NCI-H2227 (cell line): ENCODE results near the gene UROC1.

Experiments
- DNase-seq: peaks from one replicate; lab custom pipeline; 2025; ENCODE audit not compliant: unreplicated experiment; lab: John Stamatoyannopoulos, UW

UROC1 gene

DNA sequence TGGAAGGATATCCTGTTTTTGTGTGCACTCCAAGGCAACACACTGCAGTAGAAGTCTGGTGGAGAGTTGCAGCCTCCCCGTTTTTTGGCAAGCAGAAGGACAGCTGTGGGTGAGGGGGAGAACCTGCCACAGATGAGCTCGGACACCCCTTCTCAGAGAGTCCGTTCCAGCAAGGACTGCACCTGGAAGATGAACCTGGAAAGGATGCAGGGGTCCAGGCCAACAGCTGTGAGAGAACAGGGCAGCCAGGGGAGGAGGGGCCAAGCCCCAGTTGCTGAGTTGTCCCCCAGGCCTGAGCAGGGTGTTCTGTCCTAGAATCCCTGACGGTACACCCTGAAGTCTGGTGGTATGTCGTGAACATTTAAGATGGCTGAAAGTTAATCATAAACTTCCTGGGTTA, 72.1 kb downstream of the UROC1 start:
- DNase-seq = no peak

DNA sequence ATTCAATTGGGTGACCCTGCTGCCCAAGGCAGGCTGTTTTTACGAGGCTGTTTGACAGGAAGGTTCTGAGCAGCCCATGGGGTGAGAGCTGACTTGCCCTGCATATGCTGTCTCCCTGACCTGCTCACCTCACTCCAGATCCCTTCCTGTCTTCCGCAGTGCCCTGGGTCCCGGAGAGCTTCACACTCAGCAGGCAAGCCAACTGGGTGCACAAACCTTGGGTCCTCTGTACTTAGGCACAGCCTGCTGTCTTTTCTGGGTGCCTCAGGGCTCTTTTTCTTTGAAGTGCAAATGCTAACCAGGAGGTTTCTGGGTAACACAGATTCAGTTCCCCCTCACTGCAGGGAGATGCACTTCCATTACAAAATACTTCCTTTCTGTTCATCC, 74.7 kb downstream of the UROC1 start:
- no peak for DNase-seq

DNA sequence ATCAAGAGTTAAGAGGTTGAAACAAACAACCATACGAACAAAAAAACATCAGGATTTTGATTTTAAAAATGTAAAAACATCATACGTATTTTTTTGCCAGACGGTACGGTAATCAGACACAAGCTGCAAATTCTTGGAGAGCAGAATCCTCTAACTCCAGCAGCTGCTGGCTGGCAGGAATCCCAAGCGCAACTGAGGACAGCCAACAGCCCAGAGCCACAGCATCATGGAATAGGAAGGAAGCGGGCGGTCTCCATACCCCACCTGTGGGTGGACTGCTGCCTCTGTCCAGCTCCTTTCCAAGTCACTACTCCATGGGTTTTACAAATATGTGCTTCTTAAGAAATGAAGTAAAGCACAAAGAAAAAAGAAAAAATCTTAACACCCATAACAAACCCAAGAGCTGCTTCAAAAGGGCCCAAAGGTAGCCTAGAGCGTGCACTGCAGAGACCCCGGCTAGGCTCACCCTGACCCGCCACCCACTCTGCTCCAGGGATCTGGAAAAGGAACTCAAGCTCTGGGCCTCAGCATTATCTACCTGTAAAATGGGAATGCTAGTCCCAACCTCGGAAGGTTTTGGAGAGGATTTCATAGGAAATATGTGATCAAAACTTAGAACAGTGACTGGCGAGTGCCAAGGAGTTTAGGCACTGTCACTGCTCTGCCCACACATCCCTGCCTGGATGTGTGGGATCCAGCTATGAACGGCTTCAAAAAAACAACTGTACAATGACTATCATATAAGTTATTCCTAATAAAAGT, 75.3 kb downstream of the UROC1 start:
- DNase-seq = no peak

DNA sequence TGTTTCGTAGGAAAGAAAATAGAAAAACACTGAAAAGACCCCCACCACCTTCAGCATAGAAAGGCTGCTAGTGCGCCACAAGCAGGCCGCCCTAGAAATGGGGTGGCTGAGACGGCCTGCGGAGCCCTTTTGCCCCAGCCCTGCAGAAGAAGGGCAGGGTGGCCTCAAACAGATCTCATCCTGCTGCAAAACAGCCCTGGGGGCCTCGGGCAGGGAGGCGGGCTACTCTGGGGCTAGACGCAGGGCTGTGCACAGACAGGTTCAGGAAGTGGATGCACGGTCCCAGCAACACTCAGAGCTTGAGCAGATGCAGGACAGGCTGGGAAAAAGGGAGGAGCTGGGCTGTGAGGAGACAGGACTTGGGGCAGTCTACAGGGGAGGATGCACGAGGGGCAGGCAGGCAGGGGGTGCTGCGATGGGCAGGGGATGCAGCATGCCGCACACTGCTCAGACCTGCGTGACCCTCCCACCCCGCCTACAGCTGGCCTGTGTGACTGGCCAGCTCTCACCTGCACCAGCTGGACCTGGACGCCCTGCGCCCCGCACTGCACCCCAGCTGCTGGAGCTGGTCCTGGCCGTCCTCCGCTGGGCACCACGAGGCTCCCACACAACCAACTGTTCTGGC, 76.2 kb downstream of the UROC1 start:
- DNase-seq = no peak

DNA sequence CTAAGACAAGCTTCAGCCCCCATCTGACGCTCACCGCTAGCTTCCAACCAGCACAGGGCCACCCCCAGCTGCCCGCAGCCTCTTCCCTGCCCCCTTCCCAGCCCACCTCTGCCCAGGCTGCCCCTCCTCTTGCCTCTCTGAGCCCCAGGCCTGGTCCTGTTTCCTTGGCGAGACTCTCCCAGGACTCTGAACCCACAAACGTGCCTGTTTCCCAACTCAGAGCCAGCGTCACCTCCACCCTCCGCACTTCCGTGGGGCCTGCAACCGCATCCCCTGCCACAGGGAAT, 76.9 kb downstream of the UROC1 start:
- DNase-seq = no peak

DNA sequence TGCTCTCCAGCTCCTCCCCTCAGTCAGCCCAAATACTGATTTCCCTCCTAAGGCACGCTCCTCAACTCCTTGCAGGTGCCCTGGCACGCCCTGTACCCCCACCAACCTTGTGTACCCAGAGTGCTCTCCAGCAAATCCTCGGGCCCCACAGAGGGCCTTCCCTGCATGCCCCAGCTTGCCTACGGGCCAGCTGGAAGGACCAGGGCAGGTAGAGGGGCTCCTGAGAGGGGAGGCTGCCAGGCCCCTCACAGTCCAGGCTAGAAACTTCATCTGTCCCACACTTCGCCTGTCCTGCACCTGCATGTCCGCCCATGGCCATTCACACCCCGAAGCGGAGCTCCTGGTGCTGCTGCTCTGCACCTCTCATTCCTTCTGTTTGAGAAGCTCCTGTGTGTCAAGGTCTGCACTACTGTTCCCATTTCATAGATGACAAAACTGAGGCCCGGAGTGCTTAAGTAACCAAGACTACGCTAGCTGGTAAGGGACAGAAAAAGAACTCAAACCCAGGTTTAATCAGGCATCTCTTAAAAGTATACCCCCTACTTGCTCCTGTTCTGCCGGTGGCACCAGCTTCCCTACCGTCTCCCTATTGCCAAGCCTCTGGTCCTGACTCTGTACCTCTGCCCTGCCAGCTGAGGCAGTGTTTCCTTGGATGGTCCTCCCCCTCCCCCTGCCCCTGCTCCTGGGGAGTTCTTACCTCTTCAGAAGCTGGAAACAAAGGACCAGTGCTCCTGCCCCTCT, 77.4 kb downstream of the UROC1 start:
- no peak for DNase-seq

DNA sequence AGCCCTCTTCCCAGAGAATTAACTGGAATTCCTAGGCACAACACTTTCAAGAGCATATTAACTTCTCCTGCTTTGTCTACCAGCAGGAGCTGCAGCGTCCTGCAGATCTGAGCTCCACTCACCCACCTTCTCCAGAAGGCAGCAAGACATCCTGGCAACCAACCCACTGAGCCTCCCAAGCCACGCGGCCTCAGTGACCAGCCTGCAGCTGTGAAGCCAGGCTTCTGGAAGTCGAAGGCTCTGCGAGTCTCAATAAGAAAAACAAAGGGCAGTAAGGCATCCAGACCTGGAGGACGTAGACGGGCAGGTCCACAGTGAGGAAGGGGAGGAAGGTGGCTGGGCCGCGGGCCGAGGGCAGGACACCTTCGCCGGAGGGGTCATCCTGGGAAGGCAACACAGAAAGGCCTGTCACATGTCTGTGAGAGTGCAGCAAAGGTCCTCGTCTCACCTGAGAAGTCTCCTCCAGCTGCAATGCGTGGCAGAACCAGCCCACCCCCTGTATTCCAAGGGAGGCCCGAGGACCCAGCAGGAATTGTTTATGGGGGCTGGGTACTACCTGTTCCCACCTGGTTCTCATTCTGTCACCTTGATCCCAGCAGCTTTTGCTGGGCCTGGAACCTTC, 78.1 kb downstream of the UROC1 start:
- DNase-seq = no peak

DNA sequence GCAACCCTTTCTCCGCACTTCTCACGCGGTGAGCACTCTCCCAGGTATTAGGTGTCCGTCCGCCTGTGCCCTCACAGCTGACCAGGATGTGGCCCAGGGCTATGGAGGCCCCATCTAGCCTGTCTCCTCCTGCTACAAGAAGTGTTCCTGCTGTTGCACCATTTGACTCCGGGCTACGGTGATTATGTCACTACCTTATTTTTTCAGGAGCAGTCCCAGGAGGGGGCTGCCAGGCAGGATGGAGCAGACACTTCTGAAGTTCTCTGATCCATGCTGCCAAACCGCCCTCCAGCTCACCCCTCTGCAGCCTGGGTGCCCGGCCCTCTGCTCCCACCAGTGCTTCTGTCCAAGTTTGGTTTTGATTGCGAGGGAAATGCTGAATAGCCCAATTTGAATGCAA, 78.8 kb downstream of the UROC1 start:
- no peak for DNase-seq

DNA sequence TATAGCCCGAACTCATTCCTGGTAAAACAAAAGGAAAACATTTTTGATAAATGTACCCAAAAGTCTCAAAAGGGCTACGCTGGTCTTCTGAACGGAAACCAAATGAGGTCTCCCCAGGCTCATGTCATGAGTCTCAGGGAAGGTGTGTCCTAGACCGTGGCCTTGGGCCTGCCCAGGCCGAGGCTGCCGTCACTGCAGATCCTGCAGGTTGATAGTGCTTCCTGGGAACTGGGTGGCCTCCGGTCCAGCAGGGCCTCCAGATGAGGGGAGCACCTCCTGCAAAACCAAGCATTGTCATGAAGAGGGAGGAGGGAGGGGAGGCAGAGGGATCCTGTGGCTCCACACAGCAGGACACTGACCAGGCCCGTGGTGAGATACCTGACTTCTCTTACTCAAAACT, 79.4 kb downstream of the UROC1 start:
- no peak for DNase-seq

DNA sequence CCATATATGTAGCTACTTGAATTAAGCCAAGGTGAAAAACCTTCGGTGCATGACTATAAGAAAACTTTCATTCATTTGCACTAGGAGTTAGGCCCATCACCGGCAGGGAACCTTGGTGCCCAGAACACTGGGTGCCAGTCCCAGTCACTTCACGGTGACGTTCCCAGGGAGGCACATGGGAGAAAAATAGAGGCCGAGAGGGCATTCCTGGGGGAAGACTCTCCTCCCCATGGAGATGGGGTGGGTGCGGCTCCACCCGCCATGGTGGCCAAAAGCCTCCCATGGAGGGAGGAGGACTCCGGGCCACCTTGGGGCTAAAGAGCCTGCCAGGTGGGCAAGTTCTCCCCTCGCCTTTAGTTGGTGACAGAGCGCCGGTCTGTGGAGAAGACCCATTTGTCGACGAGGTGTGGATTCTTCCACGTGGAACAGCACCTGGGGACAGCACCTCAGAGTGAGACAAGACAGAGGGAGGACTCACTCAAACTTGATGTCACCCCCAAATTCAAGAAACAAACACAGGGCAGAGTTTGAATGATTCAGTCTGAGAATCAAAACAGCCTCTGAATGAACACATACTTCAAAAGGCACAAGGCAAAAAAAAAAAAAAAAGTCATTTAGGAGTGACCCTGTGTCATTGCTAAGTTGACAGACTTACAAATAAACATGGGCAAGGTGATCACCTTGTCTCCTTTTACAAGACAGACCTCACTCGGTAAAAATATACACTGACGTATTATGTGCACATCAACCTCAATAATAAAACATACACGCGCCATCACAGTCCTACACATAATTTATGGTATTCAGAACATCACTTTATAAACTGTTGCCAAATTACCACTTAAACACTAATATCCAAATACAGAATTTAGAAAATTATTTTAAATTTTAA, 80.5 kb downstream of the UROC1 start:
- DNase-seq = no peak

DNA sequence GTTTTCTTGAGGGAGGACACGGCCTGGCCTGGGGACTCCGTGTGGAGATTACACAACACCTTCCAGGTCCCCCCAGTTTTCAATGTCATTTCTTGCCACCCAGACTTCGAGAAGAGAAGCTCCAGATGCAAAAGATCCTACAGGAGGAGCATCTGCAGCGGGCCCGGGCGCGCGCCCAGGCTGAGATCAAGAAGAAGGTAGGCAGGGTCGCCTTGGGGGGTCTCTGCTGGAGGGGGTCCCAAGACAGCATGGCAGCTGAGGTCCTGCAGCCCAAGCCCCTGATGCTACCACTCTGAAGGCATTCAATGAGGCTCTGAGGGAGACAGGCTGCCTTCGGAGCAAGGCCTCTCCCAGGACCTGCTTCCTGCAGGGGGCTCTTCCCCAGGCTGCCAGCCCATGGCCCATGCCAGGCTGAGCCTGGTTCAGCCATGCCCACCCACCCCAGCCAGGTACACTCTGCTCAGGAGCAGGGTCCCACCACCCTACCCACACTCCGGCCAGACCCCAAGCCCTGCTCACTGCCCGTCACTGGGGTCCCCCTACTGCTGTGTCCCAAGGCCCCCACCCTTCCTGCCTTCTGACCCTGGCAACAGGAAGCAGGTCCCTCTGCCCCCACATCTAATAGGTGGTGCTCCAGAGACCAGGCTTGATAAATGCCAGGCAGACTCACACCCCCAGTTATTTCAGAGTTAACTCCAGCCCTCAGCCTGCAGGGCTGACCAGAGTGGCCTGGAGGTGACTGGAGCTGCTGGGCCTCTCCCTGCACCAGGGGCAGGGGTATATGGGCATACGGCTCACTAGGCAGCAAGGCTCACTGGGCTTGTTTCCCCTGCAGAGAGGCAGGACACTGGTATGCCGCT, 81.9 kb downstream of the UROC1 start:
- no peak for DNase-seq

DNA sequence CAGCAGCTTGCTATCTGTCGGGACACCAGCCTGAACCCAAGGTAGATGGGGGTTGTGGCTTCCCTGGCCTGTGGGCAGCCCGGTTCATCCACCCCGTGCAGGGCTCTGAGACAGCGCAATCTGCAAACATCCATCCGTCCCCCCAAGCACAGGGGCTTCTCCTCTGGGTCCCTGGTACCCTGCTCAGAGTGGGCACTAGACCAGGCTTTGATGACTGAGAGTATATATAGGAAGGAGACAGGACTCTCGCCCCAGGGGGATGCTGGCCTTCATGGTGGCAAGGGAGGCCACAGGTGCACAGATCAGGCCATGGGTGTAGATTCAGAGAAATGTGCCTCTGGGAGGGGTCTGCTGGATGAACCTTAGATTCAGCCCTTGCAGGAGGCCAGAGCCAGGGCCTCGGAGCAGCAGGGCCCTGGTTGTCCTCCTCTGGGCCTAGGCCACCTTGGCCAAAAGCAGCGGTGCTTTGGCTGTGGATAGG, 82.6 kb downstream of the UROC1 start:
- DNase-seq = no peak

DNA sequence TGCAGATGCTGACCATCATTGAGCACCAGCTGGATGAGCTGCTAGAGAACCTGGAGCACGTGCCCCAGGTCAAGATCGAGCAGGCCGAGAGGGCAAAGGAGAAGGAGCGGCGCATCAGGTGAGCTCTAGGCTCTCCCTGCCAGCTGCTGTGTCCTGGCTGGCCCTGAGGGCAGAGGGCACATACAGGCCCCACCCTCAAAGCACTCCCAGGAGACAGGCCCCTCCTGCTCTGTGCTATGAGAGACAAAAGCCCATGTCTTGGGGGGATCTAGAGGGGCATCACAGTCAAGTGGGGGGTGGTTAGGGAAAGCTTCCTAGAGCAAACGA, 83.3 kb downstream of the UROC1 start:
- DNase-seq = no peak

DNA sequence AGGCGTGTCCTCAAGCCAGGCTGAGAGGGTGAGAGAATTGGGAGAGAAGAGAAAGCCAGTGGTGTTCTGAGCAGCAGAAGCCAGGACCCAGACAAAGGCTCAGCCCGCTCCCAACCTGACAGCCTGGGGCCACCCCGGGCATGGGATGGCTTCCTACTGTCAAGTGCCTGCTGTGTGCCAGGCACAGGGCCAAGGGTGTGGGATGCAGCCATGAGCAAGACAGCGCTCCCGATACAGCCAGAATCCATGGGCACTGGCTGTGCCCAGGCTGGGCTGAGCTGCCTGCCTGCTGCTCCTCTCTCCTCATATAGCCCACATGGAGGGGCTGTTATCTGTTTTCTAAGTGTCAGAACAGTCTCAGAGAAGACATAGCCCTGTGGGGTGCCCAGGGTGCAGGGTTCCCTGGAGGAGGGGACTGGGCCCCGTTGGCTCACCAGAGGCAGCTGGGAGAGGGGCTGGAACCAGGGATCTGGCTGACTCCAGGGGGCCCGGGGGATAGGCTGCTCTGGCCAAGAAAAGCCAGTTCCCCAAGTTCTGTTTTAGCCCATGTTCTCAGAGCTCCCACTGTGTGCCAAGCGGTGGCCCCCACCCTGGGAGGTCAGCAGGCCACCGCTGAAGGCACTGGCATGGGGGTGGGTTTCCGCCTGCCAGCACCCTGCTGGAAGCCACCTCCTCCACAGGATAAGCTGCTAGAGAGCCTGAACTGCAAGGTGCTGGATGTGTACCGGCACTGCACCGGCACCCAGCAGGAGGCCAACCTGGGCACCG, 83.9 kb downstream of the UROC1 start:
- no peak for DNase-seq

DNA sequence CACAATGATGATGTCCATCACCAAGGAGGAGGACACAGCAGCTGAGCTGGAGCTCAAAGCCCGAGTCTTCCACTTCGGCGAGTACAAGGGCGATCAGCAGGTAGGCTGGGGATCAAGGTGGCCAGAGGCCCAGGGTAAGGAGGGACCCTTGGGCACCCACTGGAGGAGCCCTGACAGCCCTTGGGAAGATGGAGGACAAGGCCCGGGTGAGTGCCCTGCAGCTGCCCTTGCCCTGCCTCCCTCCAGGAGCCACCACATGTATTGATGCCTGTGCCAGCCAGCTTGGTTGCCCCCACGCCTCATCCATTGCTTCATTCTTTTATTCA, 84.5 kb downstream of the UROC1 start:
- no peak for DNase-seq

DNA sequence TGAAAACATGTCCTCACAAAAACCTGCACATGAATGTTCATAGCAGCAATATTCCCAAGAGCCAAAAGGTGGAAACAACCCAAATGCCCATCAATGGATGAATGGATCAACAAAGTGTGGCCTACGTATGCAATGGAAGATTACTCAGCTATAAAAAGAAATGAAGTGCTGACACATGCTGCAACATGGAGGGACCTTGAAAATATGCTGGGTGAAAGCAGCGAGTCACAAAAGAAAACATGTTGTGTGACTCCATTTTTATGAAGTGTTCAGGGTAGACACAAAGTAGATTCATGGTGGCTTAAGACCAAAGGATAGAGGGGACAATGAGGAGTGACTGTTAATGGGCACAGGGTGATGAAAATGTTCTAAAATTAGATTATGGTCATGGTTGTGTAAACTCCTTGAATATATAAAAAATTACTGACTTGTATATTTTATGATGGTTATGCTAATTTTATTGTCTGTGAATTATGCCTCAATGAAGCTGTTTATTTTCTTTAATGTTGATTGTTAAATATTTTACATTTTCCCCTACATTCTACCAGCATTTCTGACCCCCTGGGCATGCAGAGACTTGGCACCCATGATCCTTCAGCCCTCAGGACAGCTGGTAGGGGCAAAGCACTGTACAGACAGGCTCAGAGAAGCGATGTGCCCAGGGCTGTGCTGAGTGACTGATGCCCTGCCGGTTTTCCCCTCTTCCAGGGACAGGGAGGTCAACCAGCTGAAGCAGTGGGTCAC, 85.0 kb downstream of the UROC1 start:
- DNase-seq = no peak
